C4-2B (cell line): ENCODE results near the gene TAPT1.

Experiments
- CTCF ChIP-seq: fragments of 450-650 bp; conservative IDR thresholded peaks from 2 replicates; pipeline ENCODE4 v1.5.1; 2017; ENCODE audit warnings: mild to moderate bottlenecking
- ZFX ChIP-seq: fragments of 450-650 bp; IDR thresholded peaks from 2 replicates; pipeline ENCODE4 v1.6.1; 2017

GRCh38 chr4:16171831-16172230 lies 54.4 kb downstream of the TAPT1 start:
- TF ChIP-seq CTCF (no peak), ZFX (no peak)
